T-helper 1 cell (primary cell): Measurements from ENCODE around the gene EIPR1.

Experiments
- DNase-seq, 5 donors: peaks; one replicate each; pipeline ENCODE4 v3.0.0-alpha.2; 2012 to 2020

Gene EIPR1

GRCh38 chr2:3323360-3324035 is 54.1 kb downstream of the EIPR1 start:
- no peak for DNase-seq

GRCh38 chr2:3322311-3322970 is 55.2 kb downstream of the EIPR1 start:
- no peak for DNase-seq

GRCh38 chr2:3321825-3322224 is 55.8 kb downstream of the EIPR1 start:
- DNase-seq, result no peak

GRCh38 chr2:3320910-3321605 is 56.6 kb downstream of the EIPR1 start:
- no peak for DNase-seq

GRCh38 chr2:3319745-3320566 is 57.7 kb downstream of the EIPR1 start:
- DNase-seq, result no peak

- DNase-seq, result no peak
These were observed 58.5 kb downstream of the EIPR1 start for GRCh38 chr2:3319134-3319533.

- DNase-seq, result no peak
These were observed 59.6 kb downstream of the EIPR1 start for GRCh38 chr2:3317871-3318590.

GRCh38 chr2:3317277-3317685 is 60.3 kb downstream of the EIPR1 start:
- DNase-seq, result no peak

GRCh38 chr2:3316456-3317276 is 61.0 kb downstream of the EIPR1 start:
- DNase-seq, result no peak

GRCh38 chr2:3314626-3315025 is 63.0 kb downstream of the EIPR1 start:
- DNase-seq, result no peak

GRCh38 chr2:3313781-3314375 is 63.7 kb downstream of the EIPR1 start:
- DNase-seq, result no peak

- DNase-seq, result no peak
These were observed 64.9 kb downstream of the EIPR1 start for GRCh38 chr2:3312576-3313345.

- DNase-seq, result no peak
These were observed 66.0 kb downstream of the EIPR1 start for GRCh38 chr2:3311601-3312000.

- no peak for DNase-seq
These were observed 67.9 kb downstream of the EIPR1 start for GRCh38 chr2:3309496-3310355.

GRCh38 chr2:3307901-3308300 is 69.7 kb downstream of the EIPR1 start:
- DNase-seq, result no peak

GRCh38 chr2:3307236-3307635 is 70.4 kb downstream of the EIPR1 start:
- DNase-seq, result no peak

GRCh38 chr2:3305952-3306351 is 71.7 kb downstream of the EIPR1 start:
- DNase-seq, result no peak

GRCh38 chr2:3305431-3305830 is 72.2 kb downstream of the EIPR1 start:
- DNase-seq, result no peak
